ENCODE results near the gene HOXD4.

HOXD4 gene

GRCh38 chr2:176152350-176153181 lies 1.2 kb downstream of the HOXD4 start:
- no peak for DNase-seq (ENCODE audit: low spot score)
- in situ Hi-C loops (cut with MboI; ENCODE audit: low pct_unique_long_range_greater_than_20kb, low sequenced_read_pairs, unreplicated experiment): no loop called here
- TF ChIP-seq, protein P1, sequence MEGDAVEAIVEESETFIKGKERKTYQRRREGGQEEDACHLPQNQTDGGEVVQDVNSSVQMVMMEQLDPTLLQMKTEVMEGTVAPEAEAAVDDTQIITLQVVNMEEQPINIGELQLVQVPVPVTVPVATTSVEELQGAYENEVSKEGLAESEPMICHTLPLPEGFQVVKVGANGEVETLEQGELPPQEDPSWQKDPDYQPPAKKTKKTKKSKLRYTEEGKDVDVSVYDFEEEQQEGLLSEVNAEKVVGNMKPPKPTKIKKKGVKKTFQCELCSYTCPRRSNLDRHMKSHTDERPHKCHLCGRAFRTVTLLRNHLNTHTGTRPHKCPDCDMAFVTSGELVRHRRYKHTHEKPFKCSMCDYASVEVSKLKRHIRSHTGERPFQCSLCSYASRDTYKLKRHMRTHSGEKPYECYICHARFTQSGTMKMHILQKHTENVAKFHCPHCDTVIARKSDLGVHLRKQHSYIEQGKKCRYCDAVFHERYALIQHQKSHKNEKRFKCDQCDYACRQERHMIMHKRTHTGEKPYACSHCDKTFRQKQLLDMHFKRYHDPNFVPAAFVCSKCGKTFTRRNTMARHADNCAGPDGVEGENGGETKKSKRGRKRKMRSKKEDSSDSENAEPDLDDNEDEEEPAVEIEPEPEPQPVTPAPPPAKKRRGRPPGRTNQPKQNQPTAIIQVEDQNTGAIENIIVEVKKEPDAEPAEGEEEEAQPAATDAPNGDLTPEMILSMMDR (IDR thresholded peaks at IDR 0.05; ENCODE audit: extremely low read depth, insufficient read depth, missing control alignments): no peak

DNA sequence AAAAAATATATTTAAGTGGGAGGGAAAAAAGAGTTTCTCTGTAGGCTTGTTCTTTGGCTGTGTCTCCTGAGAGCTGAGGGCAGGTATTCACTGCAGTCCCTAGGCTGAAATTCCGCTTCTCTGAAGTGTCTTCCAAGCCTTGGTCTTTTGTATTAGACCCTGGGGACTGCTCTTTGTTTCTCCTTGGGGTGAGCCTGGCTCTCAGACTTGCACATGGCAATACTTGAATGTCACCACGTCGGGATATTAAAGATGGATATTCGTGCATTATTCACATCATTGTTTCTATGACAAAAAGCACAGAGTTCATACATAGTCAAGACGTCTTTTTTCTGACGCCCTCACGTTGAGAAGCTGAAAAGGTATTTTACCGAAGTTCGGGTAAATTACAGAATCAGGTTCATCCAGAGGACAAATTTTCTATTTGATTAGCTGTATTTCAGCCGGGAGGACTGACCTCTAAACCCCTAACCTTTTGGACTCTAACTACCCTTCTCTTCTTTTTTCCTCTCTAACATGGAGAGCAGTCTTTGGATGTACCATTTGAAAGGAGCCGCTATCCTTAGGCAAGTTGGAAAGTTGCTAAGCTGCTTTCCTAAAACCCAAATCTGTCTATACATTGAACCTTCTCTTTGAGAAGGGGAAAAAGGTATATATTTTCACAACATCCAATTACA lies 3.4 kb downstream of the HOXD4 start:
- TF ChIP-seq, protein P1 (IDR thresholded peaks at IDR 0.05; ENCODE audit: extremely low read depth, insufficient read depth, missing control alignments): no peak
- in situ Hi-C loops (cut with MboI; ENCODE audit: low pct_unique_long_range_greater_than_20kb, low sequenced_read_pairs, unreplicated experiment): no loop called here
- DNase-seq (ENCODE audit: low spot score): no peak

DNA sequence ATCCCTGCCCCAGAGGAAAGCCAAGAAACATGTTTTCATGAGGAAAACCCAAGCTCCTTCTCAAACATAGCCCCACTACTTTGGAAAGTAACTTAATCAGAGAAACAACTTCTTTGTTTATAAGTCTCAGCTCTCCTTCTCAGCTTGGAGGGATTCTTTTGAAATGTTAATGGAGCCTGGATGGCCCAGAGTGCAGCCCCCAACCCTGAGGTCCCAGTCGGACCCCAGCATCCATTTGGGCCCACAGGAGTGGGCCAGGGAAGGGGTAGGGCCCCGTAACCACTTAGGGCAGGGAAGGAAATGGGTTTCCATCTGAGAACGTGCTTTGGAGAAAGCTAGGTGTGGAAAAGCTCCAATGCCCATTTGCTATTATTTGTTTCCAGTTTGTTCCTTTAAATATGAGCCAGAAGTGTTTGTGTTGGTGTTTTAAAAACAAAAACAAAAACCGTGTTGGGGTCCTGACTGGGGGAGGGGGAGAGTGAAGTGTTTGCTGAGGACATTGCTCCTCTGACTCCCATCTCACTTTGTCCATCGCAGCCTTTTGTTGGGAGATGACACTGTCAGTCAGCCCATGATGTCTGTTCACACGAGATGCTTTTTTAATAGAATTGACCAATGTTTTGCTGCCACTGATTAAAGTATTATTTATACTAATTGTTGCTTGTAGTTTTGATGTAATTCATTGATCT lies 4.2 kb downstream of the HOXD4 start:
- in situ Hi-C loops (cut with MboI; ENCODE audit: low pct_unique_long_range_greater_than_20kb, low sequenced_read_pairs, unreplicated experiment): no loop called here
- TF ChIP-seq, protein P1 (IDR thresholded peaks at IDR 0.05; ENCODE audit: extremely low read depth, insufficient read depth, missing control alignments): no peak
- no peak for DNase-seq (ENCODE audit: low spot score)

GRCh38 chr2:176156301-176156806 lies 5.0 kb downstream of the HOXD4 start:
- in situ Hi-C loops (cut with MboI; ENCODE audit: low pct_unique_long_range_greater_than_20kb, low sequenced_read_pairs, unreplicated experiment): no loop called here
- TF ChIP-seq, protein P1 (IDR thresholded peaks at IDR 0.05; ENCODE audit: extremely low read depth, insufficient read depth, missing control alignments): no peak
- DNase-seq (ENCODE audit: low spot score): no peak

DNA sequence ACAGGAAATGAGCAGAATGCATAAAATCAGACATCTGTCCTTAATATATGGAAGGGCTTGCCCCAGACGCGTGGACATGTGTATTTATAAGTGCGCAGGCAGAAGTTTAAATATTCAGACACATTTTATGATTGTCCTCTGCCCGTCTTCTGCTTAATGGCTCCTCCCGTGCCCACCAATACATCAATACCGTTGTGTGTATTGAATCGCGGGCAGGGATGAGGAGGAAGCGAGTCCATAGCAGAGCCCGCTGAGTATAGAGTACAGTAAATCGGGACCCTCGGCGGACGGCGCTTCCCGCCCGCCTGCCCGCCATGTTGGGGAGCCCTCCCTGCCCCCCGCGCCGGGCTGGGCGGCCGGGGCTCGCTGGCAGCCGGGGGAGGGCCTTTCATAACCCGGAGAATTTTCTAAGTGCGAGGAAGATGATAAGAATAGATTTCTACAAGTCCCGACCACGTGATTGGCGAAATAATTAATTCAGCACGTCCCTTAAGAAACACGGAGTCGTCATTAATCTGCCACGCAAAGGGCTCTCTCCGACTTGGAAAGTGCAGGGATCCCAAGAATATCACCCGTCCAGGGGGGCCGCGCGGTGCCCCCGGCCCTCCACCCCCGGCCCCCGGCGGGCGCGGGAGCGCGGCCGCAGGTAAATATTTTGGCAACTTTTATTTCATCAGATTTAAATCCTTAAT lies 5.6 kb downstream of the HOXD4 start, which contains the start of gene HOXD3:
Gene HOXD3 (plus strand): TSS at position 501 of the 692 bp plus-strand sequence. CDS start 11,808 bp downstream, outside the sequence.
- no peak for DNase-seq (ENCODE audit: low spot score)
- in situ Hi-C loops (cut with MboI; ENCODE audit: low pct_unique_long_range_greater_than_20kb, low sequenced_read_pairs, unreplicated experiment): no loop called here
- TF ChIP-seq, protein P1 (IDR thresholded peaks at IDR 0.05; ENCODE audit: extremely low read depth, insufficient read depth, missing control alignments): no peak
